HG02840 (cell line): ENCODE data around the gene OR52A1.

Experiments used
- ATAC-seq: cut with Tn5 transposase; IDR thresholded peaks from one replicate; pipeline ENCODE4 v1.9.1; 2021; ENCODE audit warnings: mild to moderate bottlenecking, moderate library complexity, moderate number of reproducible peaks; ENCODE audit not compliant: unreplicated experiment, low FRiP score

The OR52A1 gene

GRCh38 chr11:5137014-5137413 is 17.5 kb downstream of the OR52A1 start:
- no peak for ATAC-seq

- ATAC-seq = no peak
Observed at GRCh38 chr11:5136261-5136660, 18.3 kb downstream of the OR52A1 start.

DNA sequence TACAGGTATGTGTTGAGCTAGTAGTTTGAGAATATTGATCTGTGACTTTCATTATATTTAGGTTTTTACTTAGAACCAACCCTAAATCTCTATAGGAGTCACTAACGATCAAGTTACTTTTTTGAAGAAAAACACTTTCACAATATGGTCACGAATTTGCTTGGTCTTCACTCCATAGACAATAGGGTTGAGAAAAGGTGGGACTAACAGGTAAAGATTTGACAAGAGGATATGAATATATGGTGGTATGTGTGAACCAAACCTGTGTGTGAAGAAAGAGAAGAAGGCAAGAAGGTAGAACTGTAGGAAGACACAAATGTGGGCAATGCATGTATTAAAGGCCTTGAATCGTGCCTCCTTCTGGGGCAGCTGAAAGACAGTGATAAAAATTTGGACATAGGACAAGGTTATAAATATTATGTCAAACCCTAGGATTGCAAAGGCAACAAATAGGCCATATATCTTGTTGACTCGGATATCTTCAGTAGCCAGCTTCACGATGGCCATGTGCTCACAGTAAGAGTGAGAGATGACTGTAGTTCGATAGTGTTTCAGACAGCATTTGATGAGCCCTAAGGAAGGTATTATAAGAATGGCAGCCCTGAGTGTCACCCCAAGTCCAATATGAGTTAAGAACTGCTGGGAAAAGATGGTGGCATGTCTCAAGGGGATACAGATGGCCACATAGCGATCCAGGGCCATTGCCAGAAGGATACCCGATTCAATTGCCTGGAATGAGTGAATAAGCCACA is 22.8 kb downstream of the OR52A1 start:
- ATAC-seq = no peak

DNA sequence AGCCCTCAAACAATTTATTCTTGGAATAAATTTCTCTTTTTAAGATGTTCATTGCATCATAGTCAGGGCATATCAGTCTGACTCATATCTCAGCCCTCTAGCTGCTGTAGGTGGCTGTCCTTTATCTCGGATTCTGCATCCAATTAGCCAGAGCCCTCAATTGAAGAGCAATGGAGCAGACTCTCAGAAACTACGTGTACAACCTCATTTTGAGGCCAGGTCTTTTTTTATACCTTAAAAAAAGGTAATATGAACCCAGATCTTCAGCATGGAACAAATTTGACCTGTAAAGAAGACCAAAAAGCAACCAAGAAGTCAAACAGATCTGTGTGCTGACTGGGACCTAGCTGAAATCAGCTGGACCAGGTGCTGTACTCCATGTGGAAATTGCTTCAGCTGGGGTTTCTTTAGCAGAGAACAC is 25.1 kb downstream of the OR52A1 start:
- ATAC-seq = no peak

DNA sequence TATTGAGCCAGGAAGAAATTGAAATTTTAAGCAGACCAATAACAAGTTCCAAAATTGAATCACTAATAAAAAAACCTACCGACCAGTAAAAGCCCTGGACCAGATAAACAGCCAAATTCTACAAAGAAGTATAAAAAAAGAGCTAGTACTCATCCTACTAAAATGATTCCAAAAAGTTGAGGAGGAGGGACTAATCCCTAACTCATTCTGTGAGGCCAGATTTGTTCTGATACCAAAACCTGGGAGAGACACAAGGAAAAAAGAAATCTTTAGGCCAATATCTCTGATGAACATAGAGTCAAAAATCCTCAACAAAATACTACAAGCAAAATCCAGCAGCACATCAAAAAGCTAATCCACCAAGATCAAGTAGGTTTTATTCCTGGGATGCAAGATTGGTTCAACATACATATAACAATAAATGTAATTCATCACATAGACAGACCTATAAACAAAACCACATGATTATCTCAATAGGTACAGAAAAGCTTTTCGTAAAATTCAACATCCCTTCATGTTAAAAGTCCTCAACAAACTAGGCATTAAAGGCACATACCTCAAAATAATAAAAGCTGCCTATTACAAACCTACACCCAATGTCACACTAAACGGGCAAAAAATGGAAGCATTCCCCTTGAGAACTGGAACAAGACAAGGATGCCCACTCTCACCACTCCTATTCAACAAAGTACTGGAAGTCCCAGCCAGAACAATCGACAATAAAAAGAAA is 29.5 kb downstream of the OR52A1 start:
- no peak for ATAC-seq

- no peak for ATAC-seq
Observed at GRCh38 chr11:5123802-5124521, 30.6 kb downstream of the OR52A1 start.

GRCh38 chr11:5118893-5119292 is 35.7 kb downstream of the OR52A1 start:
- ATAC-seq = no peak

DNA sequence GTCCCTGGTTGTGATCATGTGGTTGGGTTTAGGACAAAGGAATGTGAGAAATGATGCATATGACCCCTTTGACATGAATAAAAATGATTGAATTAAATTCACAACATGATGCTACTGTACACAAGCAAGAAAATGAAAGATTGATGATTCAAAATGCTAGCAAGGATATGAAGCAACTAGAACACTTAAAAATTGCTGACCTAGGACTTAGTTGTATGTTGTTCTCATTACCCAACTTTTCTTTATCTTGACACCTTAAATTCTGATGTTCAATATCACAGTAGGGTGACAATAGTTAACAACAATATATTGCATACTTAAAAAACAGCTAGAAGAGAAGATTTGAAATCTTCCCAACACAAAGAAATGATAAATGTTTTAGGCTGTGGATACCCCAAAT is 37.0 kb downstream of the OR52A1 start:
- ATAC-seq = no peak

DNA sequence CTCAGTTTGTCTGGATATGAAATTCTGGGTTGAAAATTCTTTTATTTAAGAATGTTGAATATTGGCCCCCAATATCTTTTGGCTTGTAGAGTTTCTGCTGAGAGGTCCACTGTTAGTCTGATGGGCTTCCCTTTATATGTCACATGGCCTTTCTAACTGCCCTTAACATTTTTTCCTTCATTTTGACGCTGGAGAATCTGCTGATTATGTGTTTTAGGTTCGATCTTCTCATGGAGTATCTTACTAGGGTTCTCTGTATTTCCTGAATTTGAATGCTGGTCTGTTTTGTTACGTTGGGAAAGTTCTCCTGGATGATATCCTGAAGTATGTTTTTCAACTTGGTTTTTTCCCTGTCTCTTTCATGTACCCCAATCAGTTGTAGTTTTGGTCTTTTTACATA is 39.2 kb downstream of the OR52A1 start:
- ATAC-seq = no peak

- no peak for ATAC-seq
Observed at GRCh38 chr11:5107285-5107684, 47.3 kb downstream of the OR52A1 start.

DNA sequence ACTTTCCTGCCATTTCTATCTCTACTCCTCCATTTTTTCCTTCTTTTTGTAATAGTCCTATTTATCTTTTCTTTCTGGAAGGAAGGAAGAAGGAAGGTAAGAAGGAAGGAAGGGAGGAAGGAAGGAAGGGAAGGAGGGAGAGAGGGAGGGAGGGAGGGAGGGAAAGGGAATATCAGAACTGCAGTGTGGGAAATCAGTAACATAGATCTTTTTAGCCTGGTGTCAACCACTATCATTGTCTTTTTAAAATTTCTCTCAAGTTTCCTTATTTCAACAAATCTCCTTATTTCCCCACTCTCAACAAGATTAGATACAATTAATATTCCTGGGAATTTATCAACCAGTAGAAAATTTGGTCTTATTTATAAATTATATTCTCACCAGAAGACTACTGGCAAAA is 51.5 kb downstream of the OR52A1 start:
- ATAC-seq = no peak

DNA sequence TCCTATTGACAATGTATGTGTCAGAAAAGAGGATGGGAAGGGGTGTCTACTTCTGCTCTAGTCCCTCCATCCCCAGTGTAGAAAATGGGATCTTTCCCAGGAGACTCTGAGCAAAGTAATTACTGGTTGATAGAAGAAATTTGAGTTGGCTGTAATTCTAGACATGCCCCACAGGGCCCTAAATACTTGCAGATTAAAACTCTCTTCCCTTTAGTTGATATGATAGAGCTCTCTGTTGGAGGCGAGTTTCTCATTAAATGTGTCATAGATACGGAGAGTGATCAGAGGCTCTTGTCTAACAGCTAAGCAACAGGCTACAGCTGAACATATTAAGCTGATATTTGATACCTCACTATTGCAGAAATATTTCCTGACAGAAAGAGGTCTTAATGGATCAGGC is 52.3 kb downstream of the OR52A1 start:
- ATAC-seq = no peak

GRCh38 chr11:5096011-5096410 is 58.5 kb downstream of the OR52A1 start:
- no peak for ATAC-seq
